ENCODE results near the gene FAM3B. TPM values are rescaled to one million over a fixed set of nuclear protein-coding genes. Genes with fewer than 3 reads are reported as not detected.

FAM3B gene
- total RNA-seq, 4 donors from 2014 or later: not detected

DNA sequence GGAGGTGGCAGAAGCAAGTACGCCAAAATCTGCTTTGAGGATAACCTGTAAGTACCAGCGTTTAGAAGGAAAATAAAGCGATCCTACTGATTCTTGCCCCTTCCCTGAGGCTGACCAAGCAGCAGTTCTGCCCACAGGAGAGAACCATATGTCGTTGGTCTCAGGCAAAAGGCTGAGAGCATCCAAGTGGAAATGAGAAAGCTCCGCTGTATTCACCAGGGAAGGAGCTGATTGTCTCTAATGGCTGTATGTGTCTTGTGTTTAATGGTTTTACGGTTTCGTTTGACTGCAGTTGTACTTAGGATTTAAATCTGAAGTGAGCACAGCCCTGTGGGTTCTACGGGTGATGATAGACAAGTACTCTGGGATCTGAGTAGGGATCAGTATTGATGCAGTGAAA, 21.9 kb downstream of the FAM3B start:
- DNase-seq: no peak
- H3K4me3 ChIP-seq: no peak overlapping the region
- H3K9me3 ChIP-seq: no peaks in the 10 kb centered on the region
- no peak for ATAC-seq
- intact Hi-C loops (cut with DNase I; ENCODE audit: low total_unique reads): no loop called here
- H3K36me3 ChIP-seq: no peaks in the 10 kb centered on the region
- H3K4me1 ChIP-seq: no peaks in the 10 kb centered on the region
- H3K27ac ChIP-seq: no peak overlapping the region
- H3K27me3 ChIP-seq: peaks cover 0 to 3% (median 0%) of the 10 kb centered on the region in 3 donors
- in situ Hi-C loops (cut with MboI; ENCODE audit: low sequenced_read_pairs in 4 of 4): no loop called here
- TF ChIP-seq, protein P1, sequence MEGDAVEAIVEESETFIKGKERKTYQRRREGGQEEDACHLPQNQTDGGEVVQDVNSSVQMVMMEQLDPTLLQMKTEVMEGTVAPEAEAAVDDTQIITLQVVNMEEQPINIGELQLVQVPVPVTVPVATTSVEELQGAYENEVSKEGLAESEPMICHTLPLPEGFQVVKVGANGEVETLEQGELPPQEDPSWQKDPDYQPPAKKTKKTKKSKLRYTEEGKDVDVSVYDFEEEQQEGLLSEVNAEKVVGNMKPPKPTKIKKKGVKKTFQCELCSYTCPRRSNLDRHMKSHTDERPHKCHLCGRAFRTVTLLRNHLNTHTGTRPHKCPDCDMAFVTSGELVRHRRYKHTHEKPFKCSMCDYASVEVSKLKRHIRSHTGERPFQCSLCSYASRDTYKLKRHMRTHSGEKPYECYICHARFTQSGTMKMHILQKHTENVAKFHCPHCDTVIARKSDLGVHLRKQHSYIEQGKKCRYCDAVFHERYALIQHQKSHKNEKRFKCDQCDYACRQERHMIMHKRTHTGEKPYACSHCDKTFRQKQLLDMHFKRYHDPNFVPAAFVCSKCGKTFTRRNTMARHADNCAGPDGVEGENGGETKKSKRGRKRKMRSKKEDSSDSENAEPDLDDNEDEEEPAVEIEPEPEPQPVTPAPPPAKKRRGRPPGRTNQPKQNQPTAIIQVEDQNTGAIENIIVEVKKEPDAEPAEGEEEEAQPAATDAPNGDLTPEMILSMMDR (IDR thresholded peaks at IDR 0.05 in 4 of 5, conservative IDR thresholded peaks at IDR 0.05 in 1 of 5): no peak
- TF ChIP-seq POLR2A (IDR thresholded peaks at IDR 0.05): no peak

- in situ Hi-C loops (cut with MboI; ENCODE audit: low sequenced_read_pairs in 4 of 4) (no loop called here), intact Hi-C loops (cut with DNase I; ENCODE audit: low total_unique reads) (no loop called here)
- H3K4me1 ChIP-seq: no peaks in the 10 kb centered on the region
- no peak for DNase-seq
- H3K9me3 ChIP-seq: no peaks in the 10 kb centered on the region
- no peak overlapping the region for H3K4me3 ChIP-seq
- H3K36me3 ChIP-seq: no peaks in the 10 kb centered on the region
- no peak for ATAC-seq
- H3K27ac ChIP-seq: no peak overlapping the region
- TF ChIP-seq, protein P1 (IDR thresholded peaks at IDR 0.05 in 4 of 5, conservative IDR thresholded peaks at IDR 0.05 in 1 of 5): no peak
- H3K27me3 ChIP-seq: no peaks in the 10 kb centered on the region
Observed at GRCh38 chr21:41342035-41342434, 25.4 kb downstream of the FAM3B start.

- no peaks in the 10 kb centered on the region for H3K27me3 ChIP-seq
- ATAC-seq (no peak), DNase-seq (no peak)
- no peak for TF ChIP-seq POLR2A (IDR thresholded peaks at IDR 0.05)
- TF ChIP-seq, protein P1 (IDR thresholded peaks at IDR 0.05 in 4 of 5, conservative IDR thresholded peaks at IDR 0.05 in 1 of 5): no peak
- in situ Hi-C loops (cut with MboI; ENCODE audit: low sequenced_read_pairs in 4 of 4): no loop called here
- H3K36me3 ChIP-seq: no peaks in the 10 kb centered on the region
- H3K4me3 ChIP-seq: no peak overlapping the region
- no peaks in the 10 kb centered on the region for H3K9me3 ChIP-seq
- no peaks in the 10 kb centered on the region for H3K4me1 ChIP-seq
- H3K27ac ChIP-seq: no peak overlapping the region
- intact Hi-C loops (cut with DNase I; ENCODE audit: low total_unique reads): no loop called here
Observed at GRCh38 chr21:41344146-41344545, 27.5 kb downstream of the FAM3B start.

DNA sequence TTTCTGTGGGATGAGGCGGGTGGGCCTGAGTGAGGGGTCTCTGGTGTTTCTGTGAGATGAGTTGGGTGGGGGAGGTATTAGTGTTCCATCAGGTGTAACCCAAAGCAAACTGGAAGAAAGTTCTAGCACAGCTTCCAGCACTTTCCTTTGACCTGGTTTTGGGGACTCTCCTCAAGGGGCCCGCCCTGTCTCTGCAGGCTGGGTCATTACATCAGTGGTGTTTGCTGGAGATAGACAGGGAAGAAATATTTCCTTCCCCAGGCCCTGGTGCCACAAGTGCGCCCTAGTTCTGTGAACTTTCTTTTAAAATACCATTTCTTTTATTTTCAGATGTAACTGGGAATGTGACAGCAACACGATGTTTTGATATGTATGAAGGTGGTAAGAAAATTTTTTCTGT, 28.8 kb downstream of the FAM3B start:
- no peaks in the 10 kb centered on the region for H3K36me3 ChIP-seq
- H3K4me3 ChIP-seq: no peak overlapping the region
- in situ Hi-C loops (cut with MboI; ENCODE audit: low sequenced_read_pairs in 4 of 4): no loop called here
- H3K4me1 ChIP-seq: no peaks in the 10 kb centered on the region
- no peaks in the 10 kb centered on the region for H3K9me3 ChIP-seq
- H3K27me3 ChIP-seq: no peaks in the 10 kb centered on the region
- no peak overlapping the region for H3K27ac ChIP-seq
- ATAC-seq (no peak), DNase-seq (no peak)
- intact Hi-C loops (cut with DNase I; ENCODE audit: low total_unique reads): no loop called here
- TF ChIP-seq, protein P1 (IDR thresholded peaks at IDR 0.05 in 4 of 5, conservative IDR thresholded peaks at IDR 0.05 in 1 of 5): no peak
- no peak for TF ChIP-seq POLR2A (IDR thresholded peaks at IDR 0.05)

- TF ChIP-seq, protein P1 (IDR thresholded peaks at IDR 0.05 in 4 of 5, conservative IDR thresholded peaks at IDR 0.05 in 1 of 5): no peak
- TF ChIP-seq POLR2A (IDR thresholded peaks at IDR 0.05): no peak
- Histone ChIP-seq H3K27me3 (peaks cover 0 to under 1% (median 0%) of the 10 kb centered on the region in 3 donors), H3K27ac (no peak overlapping the region), H3K36me3 (no peaks in the 10 kb centered on the region), H3K4me1 (no peaks in the 10 kb centered on the region), H3K4me3 (no peak overlapping the region), H3K9me3 (no peaks in the 10 kb centered on the region)
- intact Hi-C loops (cut with DNase I; ENCODE audit: low total_unique reads) (no loop called here), in situ Hi-C loops (cut with MboI; ENCODE audit: low sequenced_read_pairs in 4 of 4) (no loop called here)
- DNase-seq (no peak), ATAC-seq (no peak)
Observed at GRCh38 chr21:41345934-41346685, 29.5 kb downstream of the FAM3B start.

All from gastrocnemius medialis (tissue), 4 donors.